GM19193 (cell line): Measurements from ENCODE around the gene MSRB1.

Source experiments
- POLR2A ChIP-seq: IDR thresholded peaks from 4 replicates; pipeline ENCODE4 v1.6.1; 2011; ENCODE audit not compliant: insufficient read depth, insufficient read length; ENCODE audit errors: extremely low read depth

MSRB1 gene

GRCh38 chr16:1958715-1959268 is 15.8 kb upstream of the MSRB1 start:
- no peak for TF ChIP-seq POLR2A

- TF ChIP-seq POLR2A = no peak
Observed at GRCh38 chr16:1953734-1954133, 10.7 kb upstream of the MSRB1 start.

- no peak for TF ChIP-seq POLR2A
Observed at GRCh38 chr16:1950559-1950958, 7.6 kb upstream of the MSRB1 start.

GRCh38 chr16:1950047-1950446 is 7.0 kb upstream of the MSRB1 start:
- TF ChIP-seq POLR2A = no peak

GRCh38 chr16:1949507-1949906 is 6.5 kb upstream of the MSRB1 start:
- TF ChIP-seq POLR2A = no peak

GRCh38 chr16:1947369-1947670 is 4.3 kb upstream of the MSRB1 start:
- no peak for TF ChIP-seq POLR2A

- no peak for TF ChIP-seq POLR2A
Observed at GRCh38 chr16:1946495-1947368, 3.7 kb upstream of the MSRB1 start.

GRCh38 chr16:1945559-1946391 is 2.8 kb upstream of the MSRB1 start:
- TF ChIP-seq POLR2A = no peak

GRCh38 chr16:1944612-1945199 is 1.7 kb upstream of the MSRB1 start:
- TF ChIP-seq POLR2A = no peak

GRCh38 chr16:1942047-1942809 is 771 bp downstream of the MSRB1 start:
- TF ChIP-seq POLR2A = no peak

- TF ChIP-seq POLR2A = no peak
Observed at GRCh38 chr16:1941162-1942046, 1.6 kb downstream of the MSRB1 start.

- no peak for TF ChIP-seq POLR2A
Observed at GRCh38 chr16:1940273-1941161, 2.5 kb downstream of the MSRB1 start.

- no peak for TF ChIP-seq POLR2A
Observed at GRCh38 chr16:1938910-1939309, 4.1 kb downstream of the MSRB1 start.
